Trophoblast cell (in vitro differentiated cells and primary cell): ENCODE data around the gene CKS1B.

ENCODE experiments used
- DNase-seq, 2 donors: peaks; one replicate each; pipeline ENCODE4 v3.0.0-alpha.2; 2016
- H2AFZ ChIP-seq: 2 replicates; pipeline ENCODE4 v1.6.1; 2013; ENCODE audit warnings: low read length, moderate library complexity, mild to moderate bottlenecking; ENCODE audit not compliant: insufficient read depth, poor library complexity
- H2AK5ac ChIP-seq: 2 replicates; pipeline ENCODE4 v1.6.1; 2013; ENCODE audit warnings: mild to moderate bottlenecking, low read length
- H2BK120ac ChIP-seq: 2 replicates; pipeline ENCODE4 v1.6.1; 2013; ENCODE audit warnings: low read length, mild to moderate bottlenecking, moderate library complexity; ENCODE audit not compliant: insufficient read depth, poor library complexity
- H2BK12ac ChIP-seq: 2 replicates; pipeline ENCODE4 v1.6.1; 2013; ENCODE audit warnings: mild to moderate bottlenecking, low read length, moderate library complexity
- H2BK5ac ChIP-seq: 2 replicates; pipeline ENCODE4 v1.6.1; 2013; ENCODE audit warnings: low read length, low read depth, moderate library complexity, mild to moderate bottlenecking; ENCODE audit not compliant: poor library complexity
- H3K14ac ChIP-seq: 2 replicates; pipeline ENCODE4 v1.6.1; 2013; ENCODE audit warnings: mild to moderate bottlenecking, low read length
- H3K18ac ChIP-seq: 2 replicates; pipeline ENCODE4 v1.6.1; 2013; ENCODE audit warnings: mild to moderate bottlenecking, low read length
- H3K23ac ChIP-seq: 2 replicates; pipeline ENCODE4 v1.6.1; 2013; ENCODE audit warnings: low read length
- H3K27ac ChIP-seq: 2 replicates; pipeline ENCODE4 v1.5.1; 2013; ENCODE audit warnings: low read depth, mild to moderate bottlenecking, inconsistent platforms, low read length, moderate library complexity
- H3K27me3 ChIP-seq: 2 replicates; pipeline ENCODE4 v1.6.1; 2013; ENCODE audit warnings: inconsistent platforms, mild to moderate bottlenecking, low read length, moderate library complexity; ENCODE audit not compliant: insufficient read depth
- H3K36me3 ChIP-seq, 2 experiments: 1 replicate in 1 of 2; 2 replicates in 1 of 2; pipeline ENCODE4 v1.6.1; 2013; ENCODE audit warnings: low read length in 2 of 2, mild to moderate bottlenecking in 2 of 2, moderate library complexity in 1 of 2; ENCODE audit not compliant: insufficient read depth in 2 of 2, control insufficient read depth in 1 of 2
- H3K4ac ChIP-seq: 2 replicates; pipeline ENCODE4 v1.6.1; 2013; ENCODE audit warnings: low read depth, mild to moderate bottlenecking, low read length, moderate library complexity
- H3K4me1 ChIP-seq, 2 experiments: 1 replicate in 1 of 2; 2 replicates in 1 of 2; pipeline ENCODE4 v1.6.1; 2013; ENCODE audit warnings: low read length in 2 of 2, mild to moderate bottlenecking in 2 of 2, moderate library complexity in 1 of 2; ENCODE audit not compliant: insufficient read depth in 2 of 2, control insufficient read depth in 1 of 2
- H3K4me2 ChIP-seq: 2 replicates; pipeline ENCODE4 v1.6.1; 2013; ENCODE audit warnings: inconsistent platforms, mild to moderate bottlenecking, low read length, moderate library complexity
- H3K4me3 ChIP-seq: 2 replicates; pipeline ENCODE4 v1.5.1; 2013; ENCODE audit warnings: mild to moderate bottlenecking, low read depth, low read length, inconsistent platforms
- H3K79me1 ChIP-seq: one replicate; pipeline ENCODE4 v1.6.1; 2013; ENCODE audit warnings: low read length
- H3K79me2 ChIP-seq: 2 replicates; pipeline ENCODE4 v1.6.1; 2013; ENCODE audit warnings: low read length, mild to moderate bottlenecking; ENCODE audit not compliant: control insufficient read depth, insufficient read depth, poor library complexity
- H3K9ac ChIP-seq: 2 replicates; pipeline ENCODE4 v1.6.1; 2013; ENCODE audit warnings: mild to moderate bottlenecking, low read length
- H3K9me3 ChIP-seq: 2 replicates; pipeline ENCODE4 v1.6.1; 2013; ENCODE audit warnings: low read depth, mild to moderate bottlenecking, control low read depth, inconsistent platforms, low read length; ENCODE audit not compliant: insufficient read depth
- H4K12ac ChIP-seq: 2 replicates; pipeline ENCODE4 v1.6.1; 2013; ENCODE audit warnings: low read depth, mild to moderate bottlenecking, low read length, moderate library complexity
- H4K8ac ChIP-seq: 2 replicates; pipeline ENCODE4 v1.6.1; 2013; ENCODE audit warnings: low read depth, mild to moderate bottlenecking, low read length, moderate library complexity
- H4K91ac ChIP-seq: one replicate; pipeline ENCODE4 v1.6.1; 2013; ENCODE audit warnings: low read depth, mild to moderate bottlenecking, low read length, moderate library complexity
- WGBS: extraction: QIAGEN DNeasy Blood & Tissue Kit; methylation state at CpG from one replicate; pipeline ENCODE4 v1.1.7; 2013; ENCODE audit warnings: missing lambda C conversion rate; ENCODE audit not compliant: insufficient read length, insufficient coverage; ENCODE audit errors: extremely low coverage; 5-methylcytosine and 5-hydroxymethylcytosine counted together

The CKS1B gene

DNA sequence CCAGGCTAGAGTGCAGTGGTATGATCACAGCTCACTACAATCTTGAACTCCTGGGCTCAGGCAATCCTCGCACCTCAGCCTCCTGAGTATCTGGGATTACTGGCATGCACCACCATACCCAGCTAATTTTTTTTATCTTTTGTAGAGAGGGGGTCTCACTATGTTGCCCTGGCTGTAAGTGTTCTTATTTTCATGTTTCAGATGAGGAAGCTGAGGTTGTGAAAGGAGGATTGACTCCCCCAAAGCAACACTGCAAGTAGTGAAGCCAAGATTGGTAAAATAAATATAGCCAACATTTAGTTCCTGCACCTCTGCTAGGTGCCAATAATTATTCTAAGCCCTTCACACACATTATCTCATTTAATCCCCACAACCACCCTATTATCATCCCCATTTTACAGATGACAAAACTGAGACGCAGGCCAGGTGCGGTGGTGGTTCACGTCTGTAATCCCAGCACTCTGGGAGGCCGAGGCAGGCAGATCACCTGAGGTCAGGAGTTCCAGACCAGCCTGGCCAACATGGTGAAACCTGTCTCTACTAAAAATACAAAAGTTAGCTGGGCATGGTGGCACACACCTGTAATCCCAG is 40.0 kb upstream of the CKS1B start:
- Histone ChIP-seq H3K27me3 (no peaks in the 10 kb centered on the region), H3K14ac (no peak overlapping the region)
- WGBS, result no CpG with 5 or more reads among the region's 5 CpGs

DNA sequence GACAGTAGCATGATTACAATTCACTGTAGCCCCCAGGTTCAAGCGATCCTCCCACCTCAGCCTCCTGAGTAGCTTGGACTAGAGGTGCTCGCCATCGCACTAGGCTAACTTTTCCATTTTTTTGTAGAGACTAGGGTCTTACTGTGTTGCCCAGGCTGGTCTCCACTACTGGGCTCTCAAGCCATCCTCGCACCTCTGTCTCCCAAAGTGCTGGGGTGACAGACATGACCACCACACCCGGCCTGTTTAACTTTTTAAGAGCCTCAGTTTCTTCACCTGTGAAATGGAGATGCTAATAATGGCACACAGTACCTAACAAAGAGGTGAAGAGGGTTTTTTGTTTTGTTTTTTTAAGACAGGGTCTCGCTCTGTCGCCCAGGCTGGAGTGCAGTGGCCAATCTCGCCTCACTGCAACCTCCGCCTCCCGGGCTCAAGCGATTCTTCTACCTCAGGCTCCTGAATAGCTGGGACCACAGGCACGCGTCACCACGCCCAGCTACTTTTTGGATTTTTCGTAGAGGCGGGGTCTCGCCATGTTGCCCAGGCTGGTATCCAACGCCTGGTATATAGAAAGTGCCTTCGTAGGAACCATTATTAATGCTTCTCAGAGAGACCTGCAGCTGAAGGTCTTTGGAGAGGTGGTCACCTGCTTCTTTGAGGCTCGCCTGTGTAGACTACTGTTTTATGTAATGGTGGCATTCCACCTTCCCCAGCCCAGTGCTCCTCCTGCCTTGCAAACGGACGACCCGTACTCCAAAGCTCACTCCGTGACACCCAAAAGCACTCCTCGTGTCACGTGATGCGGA is 38.5 kb upstream of the CKS1B start:
- H3K14ac ChIP-seq, result peak overlapping the region; percentile 89
- peak overlapping the region; percentile 81 for H2AFZ ChIP-seq
- no peaks in the 10 kb centered on the region for H3K27me3 ChIP-seq
- no peak overlapping the region for H2AK5ac ChIP-seq
- H3K23ac ChIP-seq, result no peak overlapping the region
- H2BK120ac ChIP-seq, result peak overlapping the region; percentile 93
- H3K4me2 ChIP-seq, result peak overlapping the region; percentile 77
- peak overlapping the region; percentile 57 for H4K12ac ChIP-seq
- peak overlapping the region; percentile 87 for H4K8ac ChIP-seq
- DNase-seq, result peak; percentile 11 to 47
- peak overlapping the region; percentile 2 for H3K4ac ChIP-seq
- peak overlapping the region; percentile 91 for H3K27ac ChIP-seq
- H3K4me1 ChIP-seq, result peaks cover 12 to 13% of the 10 kb centered on the region in 2 experiments
- H4K91ac ChIP-seq, result peak overlapping the region; percentile 80
- WGBS, result no CpG with 5 or more reads among the region's 27 CpGs
- H3K79me1 ChIP-seq, result peaks cover 14% of the 10 kb centered on the region
- peak overlapping the region; percentile 83 for H2BK12ac ChIP-seq
- peak overlapping the region; percentile 87 for H3K18ac ChIP-seq
- H3K79me2 ChIP-seq, result peaks cover 4% of the 10 kb centered on the region
- no peaks in the 10 kb centered on the region for H3K9me3 ChIP-seq
- no peaks in the 10 kb centered on the region for H3K36me3 ChIP-seq
- peak overlapping the region; percentile 83 for H2BK5ac ChIP-seq
- H3K4me3 ChIP-seq, result peak overlapping the region; percentile 79
- peak overlapping the region; percentile 7 for H3K9ac ChIP-seq

More for the DNA sequence above, 40.0 kb upstream of the CKS1B start:
- Histone ChIP-seq H2BK5ac (no peak overlapping the region), H4K12ac (no peak overlapping the region), H3K79me1 (peaks cover 14% of the 10 kb centered on the region), H3K4me1 (peaks cover 5 to 8% of the 10 kb centered on the region in 2 experiments), H3K9ac (no peak overlapping the region), H3K36me3 (peaks cover 0 to 1% of the 10 kb centered on the region in 2 experiments), H3K4me3 (no peak overlapping the region), H3K4ac (no peak overlapping the region), H2BK12ac (no peak overlapping the region), H3K18ac (no peak overlapping the region), H3K23ac (no peak overlapping the region), H4K8ac (no peak overlapping the region), H2AK5ac (no peak overlapping the region), H2BK120ac (no peak overlapping the region), H3K79me2 (peaks cover 4% of the 10 kb centered on the region), H3K9me3 (no peaks in the 10 kb centered on the region), H3K27ac (no peak overlapping the region), H3K4me2 (no peak overlapping the region), H4K91ac (no peak overlapping the region), H2AFZ (no peak overlapping the region)
- DNase-seq, result no peak

DNA sequence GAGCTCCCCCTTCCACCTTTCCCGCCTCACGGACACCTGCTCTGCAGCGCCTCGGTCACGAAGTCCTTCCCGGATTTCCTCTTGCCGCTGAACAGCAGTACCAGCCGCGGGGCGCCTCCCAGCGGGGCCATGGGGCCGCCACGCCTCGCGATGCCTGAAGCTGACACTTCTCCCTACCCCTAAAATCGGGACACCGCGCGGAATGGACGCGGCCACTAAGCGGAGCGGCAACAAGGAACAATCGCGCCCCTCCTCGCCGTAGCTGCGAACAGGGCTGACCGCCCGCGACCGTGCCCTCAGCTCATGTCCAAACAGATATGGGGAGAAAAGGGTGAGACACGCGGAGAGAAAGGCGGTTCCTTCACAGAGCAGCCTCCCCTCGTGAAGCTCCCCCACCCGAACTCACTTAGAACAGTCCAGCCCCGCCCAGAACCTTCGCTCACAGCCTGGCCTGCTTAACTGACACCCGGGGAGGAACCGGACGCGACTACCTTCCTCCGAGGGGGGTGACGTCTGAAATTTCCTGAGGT is 37.9 kb upstream of the CKS1B start, which contains the start of gene PMVK:
TSS of gene PMVK (minus strand) at position 165 of the 530 bp plus-strand sequence. CDS start at position 131, 34 bp downstream.
- DNase-seq, result peak; percentile 89 to 96

More for the DNA sequence above, 37.9 kb upstream of the CKS1B start, which contains the start of gene PMVK:
- Histone ChIP-seq H4K8ac (peak within 1 kb of the TSS; percentile 87), H3K4me2 (peak within 1 kb of the TSS; percentile 77), H3K27ac (peak within 1 kb of the TSS; percentile 91), H4K91ac (peak within 1 kb of the TSS; percentile 80), H3K23ac (no peak within 1 kb of the TSS), H2BK120ac (peak within 1 kb of the TSS; percentile 93), H3K4me1 (peaks cover 17 to 19% of the 10 kb centered on the region in 2 experiments), H3K9ac (peak within 1 kb of the TSS; percentile 92), H3K4ac (peak within 1 kb of the TSS; percentile 25), H2BK12ac (peak within 1 kb of the TSS; percentile 83), H2BK5ac (peak within 1 kb of the TSS; percentile 83), H2AFZ (peak within 1 kb of the TSS; percentile 81), H3K36me3 (no peaks in the 10 kb centered on the region), H4K12ac (peak within 1 kb of the TSS; percentile 57), H3K27me3 (no peaks in the 10 kb centered on the region), H3K9me3 (no peaks in the 10 kb centered on the region), H3K18ac (peak within 1 kb of the TSS; percentile 87), H3K79me2 (peaks cover 4% of the 10 kb centered on the region), H2AK5ac (no peak within 1 kb of the TSS), H3K4me3 (peak within 1 kb of the TSS; percentile 79), H3K79me1 (peaks cover 14% of the 10 kb centered on the region), H3K14ac (peak within 1 kb of the TSS; percentile 89)
- no CpG with 5 or more reads among the region's 45 CpGs for WGBS
